OCI-LY1 (cell line): ENCODE data around the gene ADAT2.

Source experiments
- CTCF ChIP-seq: fragments of 200-600 bp; sonication (generic), shearing (Covaris generic); IDR thresholded peaks from 2 replicates; pipeline ENCODE4 v1.5.1; 2017; ENCODE audit warnings: mild to moderate bottlenecking, antibody characterized with exemption, low read length, moderate library complexity, mixed read lengths
- EZH2 ChIP-seq: fragments of 200-600 bp; sonication (generic), shearing (Covaris generic); IDR thresholded peaks from 2 replicates; pipeline ENCODE4 v1.8.0; 2017; ENCODE audit warnings: borderline replicate concordance, mixed run types, mild to moderate bottlenecking, antibody characterized with exemption, low read length, moderate library complexity, mixed read lengths

GRCh38 chr6:143397227-143398222 is 53.0 kb downstream of the ADAT2 start:
- TF ChIP-seq EZH2 (no peak), CTCF (no peak)
